ENCODE results near the gene ANTXR1. TPM values are rescaled to one million over a fixed set of nuclear protein-coding genes. Genes with fewer than 3 reads are reported as not detected.

The ANTXR1 gene
- total and polyA plus RNA-seq, 5 donors = 13.8 to 49.4 (median 36.7) TPM

GRCh38 chr2:69175790-69176715, 163.1 kb downstream of the ANTXR1 start:
- ATAC-seq = no peak
- H3K4me1 ChIP-seq (ENCODE audit: control insufficient read depth, insufficient read depth, low read length) = peaks cover 3% of the 10 kb centered on the region

GRCh38 chr2:69177063-69177771, 164.2 kb downstream of the ANTXR1 start:
- H3K4me1 ChIP-seq (ENCODE audit: control insufficient read depth, insufficient read depth, low read length) = peaks cover 3% of the 10 kb centered on the region
- H3K27me3 ChIP-seq (ENCODE audit: control insufficient read depth, insufficient read depth) = no peaks in the 10 kb centered on the region
- intact Hi-C loops (cut with DNase I) = loop anchor here in 1 of 4 donors (10.0 kb wide), 1 partner anchor 112 kb away; no protein-coding TSS in a partner anchor
- ATAC-seq (peak; percentile 67 to 73), DNase-seq (peak; percentile 72 to 84 (median 78))
- no peak overlapping the region for H3K4me3 ChIP-seq (ENCODE audit: low read length)
- peak overlapping the region; percentile 54 for H3K27ac ChIP-seq (ENCODE audit: low read length)
- WGBS = 34% methylated on average over 16 of the region's 16 CpGs
- H3K9me3 ChIP-seq (ENCODE audit: control insufficient read depth, low read length) = no peaks in the 10 kb centered on the region

More at GRCh38 chr2:69175790-69176715, 163.1 kb downstream of the ANTXR1 start:
- no peaks in the 10 kb centered on the region for H3K27me3 ChIP-seq (ENCODE audit: control insufficient read depth, insufficient read depth)
- no peak for DNase-seq
- no peak overlapping the region for H3K4me3 ChIP-seq (ENCODE audit: low read length)
- H3K9me3 ChIP-seq (ENCODE audit: control insufficient read depth, low read length) = no peaks in the 10 kb centered on the region
- H3K27ac ChIP-seq (ENCODE audit: low read length) = no peak overlapping the region
- intact Hi-C loops (cut with DNase I) = loop anchor here in 1 of 4 donors (10.0 kb wide), 1 partner anchor 111 kb away; no protein-coding TSS in a partner anchor
- 87% methylated on average over 7 of the region's 7 CpGs for WGBS

- Histone ChIP-seq H3K9me3 (ENCODE audit: control insufficient read depth, low read length) (no peaks in the 10 kb centered on the region), H3K27ac (ENCODE audit: low read length) (peak overlapping the region; percentile 54), H3K27me3 (ENCODE audit: control insufficient read depth, insufficient read depth) (no peaks in the 10 kb centered on the region), H3K4me1 (ENCODE audit: control insufficient read depth, insufficient read depth, low read length) (peaks cover 3% of the 10 kb centered on the region), H3K4me3 (ENCODE audit: low read length) (no peak overlapping the region)
- intact Hi-C loops (cut with DNase I) = loop anchor here in 1 of 4 donors (10.0 kb wide), 1 partner anchor 113 kb away; no protein-coding TSS in a partner anchor
- WGBS = 33% methylated on average over 20 of the region's 20 CpGs
- peak; percentile 96 to 98 for ATAC-seq
- peak; percentile 96 to 97 (median 97) for DNase-seq
Observed at GRCh38 chr2:69177785-69178636, 165.0 kb downstream of the ANTXR1 start.

GRCh38 chr2:69178756-69179155, 165.8 kb downstream of the ANTXR1 start:
- DNase-seq = no peak
- intact Hi-C loops (cut with DNase I) = loop anchor here in 1 of 4 donors (10.0 kb wide), 1 partner anchor 114 kb away; no protein-coding TSS in a partner anchor
- Histone ChIP-seq H3K4me3 (ENCODE audit: low read length) (no peak overlapping the region), H3K27ac (ENCODE audit: low read length) (no peak overlapping the region), H3K9me3 (ENCODE audit: control insufficient read depth, low read length) (no peaks in the 10 kb centered on the region), H3K27me3 (ENCODE audit: control insufficient read depth, insufficient read depth) (no peaks in the 10 kb centered on the region), H3K4me1 (ENCODE audit: control insufficient read depth, insufficient read depth, low read length) (peaks cover 3% of the 10 kb centered on the region)
- WGBS = 61% methylated on average over 3 of the region's 3 CpGs
- ATAC-seq = no peak

- intact Hi-C loops (cut with DNase I) = no loop called here
- H3K4me1 ChIP-seq (ENCODE audit: control insufficient read depth, insufficient read depth, low read length) = peaks cover 3% of the 10 kb centered on the region
- H3K27ac ChIP-seq (ENCODE audit: low read length) = no peak overlapping the region
Observed at GRCh38 chr2:69180227-69180626, 167.2 kb downstream of the ANTXR1 start.

GRCh38 chr2:69180974-69181373, 168.0 kb downstream of the ANTXR1 start:
- Histone ChIP-seq H3K27me3 (ENCODE audit: control insufficient read depth, insufficient read depth) (no peaks in the 10 kb centered on the region), H3K9me3 (ENCODE audit: control insufficient read depth, low read length) (no peaks in the 10 kb centered on the region), H3K4me1 (ENCODE audit: control insufficient read depth, insufficient read depth, low read length) (peaks cover 3% of the 10 kb centered on the region), H3K27ac (ENCODE audit: low read length) (no peak overlapping the region), H3K4me3 (ENCODE audit: low read length) (no peak overlapping the region)
- ATAC-seq (no peak), DNase-seq (no peak)
- intact Hi-C loops (cut with DNase I) = no loop called here
- 83% methylated on average over 1 of the region's 1 CpG for WGBS

More at GRCh38 chr2:69180227-69180626, 167.2 kb downstream of the ANTXR1 start:
- Histone ChIP-seq H3K9me3 (ENCODE audit: control insufficient read depth, low read length) (no peaks in the 10 kb centered on the region), H3K4me3 (ENCODE audit: low read length) (no peak overlapping the region), H3K27me3 (ENCODE audit: control insufficient read depth, insufficient read depth) (no peaks in the 10 kb centered on the region)
- DNase-seq (no peak), ATAC-seq (no peak)
- WGBS = 96% methylated on average over 1 of the region's 1 CpG

GRCh38 chr2:69181806-69182427, 168.9 kb downstream of the ANTXR1 start:
- H3K9me3 ChIP-seq (ENCODE audit: control insufficient read depth, low read length) = no peaks in the 10 kb centered on the region
- intact Hi-C loops (cut with DNase I) = no loop called here
- H3K4me1 ChIP-seq (ENCODE audit: control insufficient read depth, insufficient read depth, low read length) = peaks cover 3% of the 10 kb centered on the region
- no peaks in the 10 kb centered on the region for H3K27me3 ChIP-seq (ENCODE audit: control insufficient read depth, insufficient read depth)
- WGBS = 92% methylated on average over 13 of the region's 13 CpGs
- DNase-seq = no peak
- H3K4me3 ChIP-seq (ENCODE audit: low read length) = no peak overlapping the region
- H3K27ac ChIP-seq (ENCODE audit: low read length) = no peak overlapping the region
- ATAC-seq = no peak

GRCh38 chr2:69183659-69184058, 170.7 kb downstream of the ANTXR1 start:
- WGBS = 88% methylated on average over 2 of the region's 2 CpGs
- H3K4me1 ChIP-seq (ENCODE audit: control insufficient read depth, insufficient read depth, low read length) = no peaks in the 10 kb centered on the region
- no peak for DNase-seq
- ATAC-seq = no peak
- no peaks in the 10 kb centered on the region for H3K27me3 ChIP-seq (ENCODE audit: control insufficient read depth, insufficient read depth)
- no peaks in the 10 kb centered on the region for H3K9me3 ChIP-seq (ENCODE audit: control insufficient read depth, low read length)
- no peak overlapping the region for H3K4me3 ChIP-seq (ENCODE audit: low read length)
- intact Hi-C loops (cut with DNase I) = no loop called here
- H3K27ac ChIP-seq (ENCODE audit: low read length) = no peak overlapping the region

GRCh38 chr2:69184224-69184623, 171.2 kb downstream of the ANTXR1 start:
- Histone ChIP-seq H3K27ac (ENCODE audit: low read length) (no peak overlapping the region), H3K27me3 (ENCODE audit: control insufficient read depth, insufficient read depth) (no peaks in the 10 kb centered on the region), H3K4me3 (ENCODE audit: low read length) (no peak overlapping the region), H3K9me3 (ENCODE audit: control insufficient read depth, low read length) (no peaks in the 10 kb centered on the region), H3K4me1 (ENCODE audit: control insufficient read depth, insufficient read depth, low read length) (no peaks in the 10 kb centered on the region)
- WGBS = 87% methylated on average over 5 of the region's 5 CpGs
- DNase-seq = no peak
- intact Hi-C loops (cut with DNase I) = no loop called here
- no peak for ATAC-seq

- Histone ChIP-seq H3K9me3 (ENCODE audit: control insufficient read depth, low read length) (no peaks in the 10 kb centered on the region), H3K27me3 (ENCODE audit: control insufficient read depth, insufficient read depth) (no peaks in the 10 kb centered on the region), H3K4me3 (ENCODE audit: low read length) (no peak overlapping the region), H3K4me1 (ENCODE audit: control insufficient read depth, insufficient read depth, low read length) (no peaks in the 10 kb centered on the region), H3K27ac (ENCODE audit: low read length) (no peak overlapping the region)
- WGBS = 83% methylated on average over 7 of the region's 7 CpGs
- ATAC-seq = no peak
- intact Hi-C loops (cut with DNase I) = no loop called here
- DNase-seq = no peak
Observed at GRCh38 chr2:69185807-69186206, 172.8 kb downstream of the ANTXR1 start.
